GM12874 (cell line): Measurements from ENCODE around the gene STRIT1.

Source experiments
- CTCF ChIP-seq: IDR thresholded peaks from 2 replicates; pipeline ENCODE4 v1.5.1; 2011; ENCODE audit warnings: low read depth, mild to moderate bottlenecking, control low read depth, low read length, moderate library complexity; ENCODE audit not compliant: insufficient read depth

STRIT1 gene

GRCh38 chr3:155331078-155331477 is 37.6 kb upstream of the STRIT1 start:
- TF ChIP-seq CTCF, result no peak

GRCh38 chr3:155330370-155330769 is 36.9 kb upstream of the STRIT1 start:
- TF ChIP-seq CTCF, result no peak

GRCh38 chr3:155329513-155330048 is 36.1 kb upstream of the STRIT1 start:
- no peak for TF ChIP-seq CTCF

- TF ChIP-seq CTCF, result no peak
Measured at GRCh38 chr3:155327871-155328270, 34.4 kb upstream of the STRIT1 start.

GRCh38 chr3:155327430-155327829 is 33.9 kb upstream of the STRIT1 start:
- no peak for TF ChIP-seq CTCF

GRCh38 chr3:155326901-155327300 is 33.4 kb upstream of the STRIT1 start:
- TF ChIP-seq CTCF, result no peak

GRCh38 chr3:155326244-155326643 is 32.8 kb upstream of the STRIT1 start:
- no peak for TF ChIP-seq CTCF
